Calu3 (cell line): ENCODE data around the gene DNAJC1. TPM values are rescaled to one million over a fixed set of nuclear protein-coding genes. Genes with fewer than 3 reads are reported as not detected.

ENCODE experiments used
- BruUV-seq: library from RNA; stranded (reverse); fragments of 400-500 nt; replicated peaks from 2 replicates; lab custom pipeline; 2021; lab: Mats Ljungman, UMichigan
- CTCF ChIA-PET: fragments of 300-600 bp; sonication (Branson Sonifier 250); formaldehyde crosslinking; loops from one replicate; lab custom pipeline; 2022; ENCODE audit warnings: antibody characterized with exemption; lab: Charles Lee
- DNase-seq: peaks from one replicate; pipeline ENCODE4 v3.0.0; 2022
- H3K27ac Mint-ChIP-seq: one replicate; pipeline ENCODE4 v1.8.0; 2022; ENCODE audit warnings: mixed read lengths; ENCODE audit not compliant: unreplicated experiment
- H3K27me3 Mint-ChIP-seq: one replicate; pipeline ENCODE4 v1.8.0; 2022; ENCODE audit warnings: mixed read lengths; ENCODE audit not compliant: unreplicated experiment
- H3K36me3 Mint-ChIP-seq: one replicate; pipeline ENCODE4 v1.8.0; 2022; ENCODE audit warnings: mild to moderate bottlenecking, moderate library complexity, mixed read lengths; ENCODE audit not compliant: insufficient read depth, unreplicated experiment
- H3K4me1 Mint-ChIP-seq: one replicate; pipeline ENCODE4 v1.8.0; 2022; ENCODE audit warnings: mild to moderate bottlenecking, low read depth, mixed read lengths; ENCODE audit not compliant: unreplicated experiment
- H3K4me3 Mint-ChIP-seq: one replicate; pipeline ENCODE4 v1.8.0; 2022; ENCODE audit warnings: mild to moderate bottlenecking, low read depth, moderate library complexity, mixed read lengths; ENCODE audit not compliant: unreplicated experiment
- H3K9me3 Mint-ChIP-seq: one replicate; pipeline ENCODE4 v1.8.0; 2022; ENCODE audit warnings: low read depth, mixed read lengths; ENCODE audit not compliant: unreplicated experiment
- CTCF ChIP-seq: fragments of 200-600 bp; IDR thresholded peaks from one replicate; pipeline ENCODE4 v1.8.0; 2022; ENCODE audit warnings: antibody characterized with exemption; ENCODE audit not compliant: unreplicated experiment
- intact Hi-C: fragments of 100-400 bp; cut with micrococcal nuclease; formaldehyde crosslinking; loops from one replicate; pipeline ENCODE4 v1.10.0; 2022; ENCODE audit not compliant: unreplicated experiment
- total RNA-seq: library from RNA; stranded (reverse); gene quantifications from 2 replicates; pipeline ENCODE4 v1.2.3, GENCODE V29; 2022

Gene DNAJC1
- total RNA-seq, 1 experiment from 2014 or later = 17.0 TPM

- H3K27ac Mint-ChIP-seq = no peak overlapping the region
- no peak overlapping the region for H3K4me3 Mint-ChIP-seq
- CTCF ChIA-PET = no interaction called here
- intact Hi-C loops = no loop called here
- DNase-seq = no peak
- peaks cover 20% of the 10 kb centered on the region for H3K36me3 Mint-ChIP-seq
- TF ChIP-seq CTCF = no peak
- H3K9me3 Mint-ChIP-seq = no peaks in the 10 kb centered on the region
- BruUV-seq = no TSS peak
- H3K4me1 Mint-ChIP-seq = no peaks in the 10 kb centered on the region
- H3K27me3 Mint-ChIP-seq = no peaks in the 10 kb centered on the region
Measured at GRCh38 chr10:21737106-21737505, 266.4 kb downstream of the DNAJC1 start.

GRCh38 chr10:21733710-21734109 lies 269.8 kb downstream of the DNAJC1 start:
- Mint-ChIP-seq H3K36me3 (peaks cover 15% of the 10 kb centered on the region), H3K4me1 (no peaks in the 10 kb centered on the region), H3K4me3 (no peak overlapping the region), H3K27ac (no peak overlapping the region), H3K9me3 (no peaks in the 10 kb centered on the region), H3K27me3 (no peaks in the 10 kb centered on the region)
- CTCF ChIA-PET = no interaction called here
- no peak for TF ChIP-seq CTCF
- intact Hi-C loops = no loop called here
- no TSS peak for BruUV-seq
- no peak for DNase-seq

GRCh38 chr10:21732067-21732772 lies 271.3 kb downstream of the DNAJC1 start:
- H3K27ac Mint-ChIP-seq = no peak overlapping the region
- no peaks in the 10 kb centered on the region for H3K27me3 Mint-ChIP-seq
- no peak overlapping the region for H3K4me3 Mint-ChIP-seq
- TF ChIP-seq CTCF = peak; percentile 44
- H3K9me3 Mint-ChIP-seq = no peaks in the 10 kb centered on the region
- intact Hi-C loops = no loop called here
- CTCF ChIA-PET = interaction anchor here (1.3 kb wide), 1 partner anchor 453 kb away, joined by 6 read pairs; no protein-coding TSS in a partner anchor
- H3K36me3 Mint-ChIP-seq = peaks cover 20% of the 10 kb centered on the region
- peaks cover 8% of the 10 kb centered on the region for H3K4me1 Mint-ChIP-seq
- peak; percentile 30 for DNase-seq
- no TSS peak for BruUV-seq

- CTCF ChIA-PET = interaction anchor here (0.5 kb wide), 1 partner anchor 336 kb away, joined by 5 read pairs; no protein-coding TSS in a partner anchor
- no peak for TF ChIP-seq CTCF
- no peaks in the 10 kb centered on the region for H3K9me3 Mint-ChIP-seq
- peaks cover 14% of the 10 kb centered on the region for H3K36me3 Mint-ChIP-seq
- intact Hi-C loops = loop anchor here (5.0 to 10.0 kb wide), 2 partner anchors 231 to 444 kb away; no protein-coding TSS in a partner anchor
- no TSS peak for BruUV-seq
- no peak overlapping the region for H3K27ac Mint-ChIP-seq
- H3K4me3 Mint-ChIP-seq = no peak overlapping the region
- H3K27me3 Mint-ChIP-seq = no peaks in the 10 kb centered on the region
- peaks cover 27% of the 10 kb centered on the region for H3K4me1 Mint-ChIP-seq
- no peak for DNase-seq
Measured at GRCh38 chr10:21728618-21729017, 274.9 kb downstream of the DNAJC1 start.
